Hepatic stellate cell (primary cell): ENCODE data around the gene OSBPL7.

ENCODE experiments used
- DNase-seq: peaks from one replicate; pipeline ENCODE4 v3.0.0; 2011; ENCODE audit warnings: low spot score

Gene OSBPL7

DNA sequence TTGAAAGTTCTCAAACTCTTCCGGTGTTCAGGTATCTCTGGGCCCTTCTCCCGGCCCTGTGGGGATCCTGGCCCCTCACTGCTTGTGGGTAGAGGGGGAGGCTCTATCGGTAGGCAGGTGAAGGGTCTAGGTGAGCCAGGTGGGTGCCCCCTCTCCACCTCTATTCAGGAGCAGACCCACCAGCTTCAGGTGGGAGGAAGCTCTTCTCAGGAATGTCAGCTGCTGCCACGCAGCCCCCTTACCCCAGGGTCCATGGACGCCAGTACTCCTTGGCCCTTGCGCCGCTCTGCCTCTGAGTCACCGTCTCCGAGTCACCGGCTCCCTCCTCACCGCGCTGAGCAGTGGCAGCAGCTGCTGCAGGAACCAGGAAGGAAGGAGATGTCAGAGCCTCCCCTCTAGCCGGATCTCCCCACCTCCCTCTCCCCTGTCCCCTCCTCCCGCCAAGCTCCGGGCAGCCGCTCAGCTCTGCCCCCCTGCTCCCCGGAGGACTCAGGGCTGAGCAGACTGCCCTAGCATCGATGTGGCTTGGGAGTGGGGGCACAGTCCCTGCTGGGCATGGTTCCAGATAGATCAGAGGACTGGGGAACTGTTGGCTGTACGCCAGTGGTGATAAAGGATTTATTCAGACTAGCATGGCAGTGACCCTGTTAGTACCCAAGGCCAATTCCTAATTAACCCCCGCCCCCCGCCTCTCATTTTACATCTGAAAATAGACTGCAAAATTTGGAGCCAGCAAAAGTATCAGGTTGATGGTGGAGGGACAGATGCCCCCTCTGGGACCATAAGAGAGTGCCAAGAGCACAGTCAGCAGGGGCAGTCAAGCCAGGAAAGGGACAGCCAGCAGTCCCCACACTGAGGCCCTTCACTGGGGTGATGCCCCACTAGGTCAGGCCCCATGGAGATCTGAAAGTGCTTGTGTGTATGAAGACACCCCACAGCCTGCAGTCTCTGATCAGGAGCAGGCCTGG lies at the start of gene OSBPL7:
Gene OSBPL7, minus strand, starts transcription at position 371 of the 968 bp plus-strand sequence. CDS start 1,516 bp downstream, outside the sequence.
- DNase-seq: peak; percentile 94

- DNase-seq: no peak
Measured at GRCh38 chr17:47871048-47871447, 49.5 kb upstream of the OSBPL7 start.

- DNase-seq: no peak
Measured at GRCh38 chr17:47870056-47870455, 48.5 kb upstream of the OSBPL7 start.

- DNase-seq: no peak
Measured at GRCh38 chr17:47869114-47869513, 47.5 kb upstream of the OSBPL7 start.

- no peak for DNase-seq
Measured at GRCh38 chr17:47867813-47868533, 46.4 kb upstream of the OSBPL7 start.

- DNase-seq: no peak
Measured at GRCh38 chr17:47866941-47867340, 45.3 kb upstream of the OSBPL7 start.

DNA sequence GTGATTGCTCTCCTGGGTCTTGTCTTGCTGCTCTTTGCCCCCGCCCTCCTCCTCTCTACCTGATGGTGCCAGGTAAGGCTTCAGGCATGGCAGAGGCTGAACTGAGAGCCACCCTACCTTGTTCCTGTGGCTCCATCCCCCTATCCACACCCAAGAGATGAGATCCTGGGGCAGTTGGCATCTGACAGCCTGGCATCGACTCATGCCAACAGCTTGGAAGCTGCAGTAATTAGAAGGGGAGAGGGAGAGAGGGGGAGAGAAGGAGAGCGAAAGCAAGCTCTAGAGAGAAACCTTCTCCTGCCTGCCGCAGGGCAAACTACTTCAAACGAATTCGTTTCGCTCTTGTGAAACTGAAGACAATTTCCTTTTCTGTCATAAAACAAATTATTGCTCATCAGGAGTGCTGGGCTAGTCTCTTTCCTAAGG lies 43.2 kb upstream of the OSBPL7 start:
- no peak for DNase-seq

DNA sequence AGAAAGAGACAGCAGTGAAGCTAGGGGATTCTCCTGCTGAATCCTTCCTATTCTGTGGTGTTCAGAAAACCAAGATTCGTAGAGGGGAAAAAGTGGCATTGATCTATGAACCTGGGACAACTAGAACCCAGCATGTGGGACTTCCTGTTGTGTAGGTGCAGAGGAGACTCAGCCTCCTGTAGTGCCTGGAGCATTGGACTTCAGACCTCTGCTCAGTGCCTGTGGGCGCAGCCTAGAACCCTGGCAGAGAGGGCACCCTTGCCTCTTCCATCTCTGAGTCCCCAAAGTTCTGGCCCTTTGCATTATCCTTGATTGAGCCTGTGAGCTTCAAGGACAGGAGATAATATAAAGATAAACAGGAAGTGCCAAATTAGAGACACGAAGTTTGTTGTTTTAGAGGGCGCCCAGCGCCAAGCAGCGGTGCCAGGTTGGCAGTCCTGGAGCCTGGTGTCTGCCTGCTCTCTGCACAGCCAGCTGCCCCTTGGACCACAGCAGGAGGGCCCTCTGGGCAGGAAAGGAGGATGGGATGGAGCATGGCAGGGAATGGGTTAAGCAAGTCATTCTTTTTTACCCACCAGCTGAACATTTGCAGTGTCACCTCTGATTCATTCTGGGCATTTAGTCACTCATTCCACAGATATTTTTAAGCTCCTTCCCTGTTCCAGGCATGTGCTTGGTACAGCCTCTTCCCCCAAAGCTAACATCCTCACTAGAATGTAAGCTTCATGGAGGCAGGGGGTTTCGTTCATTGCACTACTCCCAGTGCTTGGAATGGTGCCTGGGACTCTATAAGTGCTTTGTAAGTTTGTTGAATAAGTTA lies 41.2 kb upstream of the OSBPL7 start:
- DNase-seq: peak; percentile 93

GRCh38 chr17:47860386-47860785 lies 38.8 kb upstream of the OSBPL7 start:
- no peak for DNase-seq

GRCh38 chr17:47857551-47858455 lies 36.2 kb upstream of the OSBPL7 start:
- DNase-seq: no peak

DNA sequence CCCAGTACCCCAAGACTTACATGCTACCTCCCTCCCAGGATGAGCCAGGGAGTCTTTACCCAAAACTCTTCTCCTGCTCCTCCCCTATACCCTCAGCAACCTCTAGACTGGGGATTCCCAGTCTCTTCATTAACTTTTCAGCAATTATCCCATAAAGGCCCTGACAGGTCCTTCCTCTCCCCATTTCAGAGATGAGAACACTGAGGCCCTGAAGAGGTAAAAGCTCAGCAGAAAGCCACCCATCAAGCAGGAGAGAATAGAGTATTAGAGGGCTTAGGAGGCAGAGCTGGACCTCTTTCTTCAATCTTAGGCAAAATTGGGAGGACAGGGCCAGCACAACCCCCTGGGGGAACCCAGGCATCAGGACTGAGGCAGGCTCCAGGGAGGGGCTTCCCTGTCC lies 35.2 kb upstream of the OSBPL7 start:
- no peak for DNase-seq

DNA sequence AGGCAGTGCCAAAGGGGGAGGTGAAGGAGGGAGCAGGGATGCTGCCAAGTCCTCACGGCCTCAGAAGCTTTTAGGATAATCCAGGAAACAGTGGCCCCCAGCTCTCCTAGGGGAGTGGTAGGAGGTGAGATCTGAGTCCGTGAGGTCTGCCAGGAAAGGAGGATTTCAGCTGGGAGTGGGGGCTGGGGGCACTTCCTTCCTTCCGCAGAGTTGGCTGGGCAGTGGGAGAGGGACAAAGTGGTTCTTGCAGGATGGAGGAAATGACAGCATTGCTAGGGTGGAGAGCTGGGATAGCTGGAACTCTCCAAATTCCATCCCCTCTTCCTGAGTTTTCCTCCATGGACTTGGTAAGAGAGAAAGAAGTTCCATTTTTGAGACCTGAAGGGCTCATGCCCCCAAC lies 34.1 kb upstream of the OSBPL7 start:
- DNase-seq: no peak

DNA sequence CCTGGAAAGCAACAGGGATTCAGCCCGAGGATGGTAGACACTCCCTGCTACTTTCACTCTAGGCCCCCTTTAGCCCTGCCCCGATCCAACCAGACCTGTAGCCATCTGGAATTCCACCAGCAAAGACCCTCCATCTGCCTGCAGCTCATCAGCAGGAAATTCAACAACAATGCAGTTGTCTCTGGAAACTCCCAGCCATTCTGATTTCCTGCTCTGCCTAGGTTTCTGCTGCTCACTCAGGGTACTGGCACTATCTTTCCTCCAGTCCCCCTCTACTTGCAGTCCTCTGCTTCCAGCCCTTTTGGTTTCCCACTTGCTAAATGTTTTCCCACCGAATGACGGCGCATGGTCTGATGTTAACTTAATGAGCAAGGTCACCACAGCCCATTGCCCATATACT lies 32.0 kb upstream of the OSBPL7 start:
- DNase-seq: no peak

- DNase-seq: no peak
Measured at GRCh38 chr17:47852113-47852949, 30.7 kb upstream of the OSBPL7 start.

DNA sequence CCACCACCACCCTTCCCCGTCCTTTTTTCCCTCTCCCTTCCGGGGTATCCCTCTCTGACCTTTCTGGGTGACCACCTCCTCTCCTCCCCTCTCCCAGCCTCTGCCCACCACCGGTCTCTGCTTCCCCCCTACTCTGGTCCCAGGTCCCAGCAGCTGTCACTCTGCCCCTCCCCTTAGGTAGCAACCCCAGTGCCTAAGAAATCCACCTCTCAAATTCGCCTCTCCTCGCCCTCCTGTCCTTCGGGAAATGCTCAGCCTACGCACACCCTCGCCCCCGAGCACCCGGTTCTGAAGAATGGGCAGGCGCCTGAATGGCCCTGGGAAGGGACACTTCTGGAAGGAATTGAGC lies 30.1 kb upstream of the OSBPL7 start:
- DNase-seq: no peak

- DNase-seq: no peak
Measured at GRCh38 chr17:47850692-47851573, 29.3 kb upstream of the OSBPL7 start, which contains the start of gene SP6. Gene SP6, minus strand, starts transcription at chr17:47851163. Its CDS starts 2,734 bp downstream, at chr17:47848429.

DNA sequence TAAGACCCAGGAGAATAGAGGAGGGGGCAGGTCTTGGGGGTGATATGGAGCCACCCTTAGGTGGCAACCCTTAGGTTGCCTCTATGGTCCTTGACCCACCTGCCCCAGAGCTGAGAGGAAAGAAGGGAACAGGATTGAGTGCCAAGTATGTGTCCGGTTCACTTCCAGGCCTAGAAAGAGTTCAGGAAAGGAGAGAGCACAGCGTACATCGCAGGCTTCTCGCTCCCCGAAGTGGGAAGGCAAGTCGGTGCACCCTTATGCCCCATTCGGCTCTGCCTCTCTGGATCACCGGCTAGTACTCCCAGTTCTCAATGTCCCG lies 28.7 kb upstream of the OSBPL7 start:
- DNase-seq: no peak

- no peak for DNase-seq
Measured at GRCh38 chr17:47848198-47848513, 26.6 kb upstream of the OSBPL7 start.
